Osteocyte (in vitro differentiated cells): ENCODE measurements around the gene TREX2. TPM values are rescaled to one million over a fixed set of nuclear protein-coding genes. Genes with fewer than 3 reads are reported as not detected.

Experiments
- DNase-seq: peaks from one replicate; pipeline ENCODE4 v3.0.0; 2021; ENCODE audit warnings: mixed read lengths; ENCODE audit not compliant: unreplicated experiment; ENCODE audit errors: extremely low spot score
- H3K27ac Mint-ChIP-seq: one replicate; pipeline ENCODE4 v1.8.0; 2021; ENCODE audit warnings: mild to moderate bottlenecking, mixed read lengths; ENCODE audit not compliant: unreplicated experiment
- H3K27me3 Mint-ChIP-seq: one replicate; pipeline ENCODE4 v1.8.0; 2021; ENCODE audit warnings: mixed read lengths; ENCODE audit not compliant: unreplicated experiment
- H3K36me3 Mint-ChIP-seq: one replicate; pipeline ENCODE4 v1.8.0; 2021; ENCODE audit warnings: mixed read lengths; ENCODE audit not compliant: unreplicated experiment
- H3K4me1 Mint-ChIP-seq: one replicate; pipeline ENCODE4 v1.8.0; 2021; ENCODE audit warnings: mixed read lengths; ENCODE audit not compliant: unreplicated experiment
- H3K4me3 Mint-ChIP-seq: one replicate; pipeline ENCODE4 v1.8.0; 2021; ENCODE audit warnings: mild to moderate bottlenecking, moderate library complexity, mixed read lengths; ENCODE audit not compliant: unreplicated experiment
- H3K9me3 Mint-ChIP-seq: one replicate; pipeline ENCODE4 v1.8.0; 2021; ENCODE audit warnings: mixed read lengths; ENCODE audit not compliant: unreplicated experiment
- CTCF ChIP-seq: fragments of 200-600 bp; sonication (generic); IDR thresholded peaks from 2 replicates; pipeline ENCODE4 v1.5.0; 2021; ENCODE audit warnings: antibody characterized with exemption, mild to moderate bottlenecking, moderate library complexity
- total RNA-seq: library from RNA; stranded (reverse); gene quantifications from 2 replicates; pipeline ENCODE4 v1.2.1, GENCODE V29; 2021

The TREX2 gene
- total RNA-seq, 1 donor from 2014 or later, result 2.5 TPM

- Mint-ChIP-seq H3K27ac (no peak overlapping the region), H3K27me3 (peaks cover 4% of the 10 kb centered on the region), H3K4me3 (no peak overlapping the region), H3K4me1 (no peaks in the 10 kb centered on the region), H3K9me3 (no peaks in the 10 kb centered on the region), H3K36me3 (no peaks in the 10 kb centered on the region)
- no peak for DNase-seq
- peak; percentile 11 for TF ChIP-seq CTCF
Measured at GRCh38 chrX:153412746-153413720, 32.8 kb downstream of the TREX2 start.

GRCh38 chrX:153411988-153412574 lies 33.8 kb downstream of the TREX2 start:
- Mint-ChIP-seq H3K27ac (no peak overlapping the region), H3K9me3 (no peaks in the 10 kb centered on the region), H3K36me3 (no peaks in the 10 kb centered on the region), H3K4me3 (no peak overlapping the region), H3K4me1 (no peaks in the 10 kb centered on the region), H3K27me3 (peaks cover 4% of the 10 kb centered on the region)
- DNase-seq, result no peak
- no peak for TF ChIP-seq CTCF

- H3K9me3 Mint-ChIP-seq, result no peaks in the 10 kb centered on the region
- no peak for TF ChIP-seq CTCF
- H3K4me1 Mint-ChIP-seq, result no peaks in the 10 kb centered on the region
- peaks cover 7% of the 10 kb centered on the region for H3K27me3 Mint-ChIP-seq
- H3K4me3 Mint-ChIP-seq, result no peak within 1 kb of the TSS
- no peaks in the 10 kb centered on the region for H3K36me3 Mint-ChIP-seq
- DNase-seq, result no peak
- H3K27ac Mint-ChIP-seq, result no peak within 1 kb of the TSS
Measured at GRCh38 chrX:153411255-153411987, 34.4 kb downstream of the TREX2 start, which contains the start of gene ZFP92. TSS of gene ZFP92 (plus strand) at chrX:153411472. CDS start at chrX:153418323, 6,851 bp downstream.

- DNase-seq, result no peak
- no peak overlapping the region for H3K27ac Mint-ChIP-seq
- no peaks in the 10 kb centered on the region for H3K9me3 Mint-ChIP-seq
- no peaks in the 10 kb centered on the region for H3K4me1 Mint-ChIP-seq
- H3K27me3 Mint-ChIP-seq, result peaks cover 8% of the 10 kb centered on the region
- no peaks in the 10 kb centered on the region for H3K36me3 Mint-ChIP-seq
- no peak overlapping the region for H3K4me3 Mint-ChIP-seq
- no peak for TF ChIP-seq CTCF
Measured at GRCh38 chrX:153410888-153411254, 35.0 kb downstream of the TREX2 start.

- no peaks in the 10 kb centered on the region for H3K36me3 Mint-ChIP-seq
- no peak for DNase-seq
- no peak for TF ChIP-seq CTCF
- H3K4me1 Mint-ChIP-seq, result no peaks in the 10 kb centered on the region
- no peak overlapping the region for H3K27ac Mint-ChIP-seq
- no peaks in the 10 kb centered on the region for H3K9me3 Mint-ChIP-seq
- H3K4me3 Mint-ChIP-seq, result no peak overlapping the region
- peaks cover 8% of the 10 kb centered on the region for H3K27me3 Mint-ChIP-seq
Measured at GRCh38 chrX:153410373-153410772, 35.5 kb downstream of the TREX2 start.
